ENCODE data around the gene TCEAL2.
"Not testable (repeated sequence)": the region's sequence is repeated elsewhere in the genome, so short reads cannot be mapped to it uniquely, and the experiment has no call there.

The TCEAL2 gene

DNA sequence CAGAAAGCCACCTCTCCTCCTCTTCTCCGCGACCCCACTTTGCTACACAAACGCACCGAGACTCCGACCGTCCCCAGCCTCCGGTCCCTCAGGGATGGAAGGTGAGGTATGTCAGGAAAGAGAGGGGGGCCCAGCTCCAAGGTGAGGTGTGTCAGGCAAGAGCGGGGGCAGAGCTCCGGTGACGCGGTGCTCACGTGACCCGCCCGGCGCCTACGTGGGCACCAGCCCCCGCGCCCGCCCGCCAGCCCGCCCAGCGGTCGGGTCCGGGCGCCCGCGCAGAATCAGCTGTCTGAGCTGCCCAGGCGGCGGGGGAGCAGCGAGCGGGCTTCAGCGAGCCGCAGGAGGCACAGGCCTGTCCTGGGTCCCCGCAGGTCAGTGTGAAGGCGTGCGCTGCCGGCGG, at the start of gene TCEAL2:
TSS of gene TCEAL2 (plus strand) at position 244 of the 400 bp plus-strand sequence. CDS start 1,152 bp downstream, outside the sequence.
- DNase-seq (ENCODE audit: low read depth): not testable (repeated sequence)

DNA sequence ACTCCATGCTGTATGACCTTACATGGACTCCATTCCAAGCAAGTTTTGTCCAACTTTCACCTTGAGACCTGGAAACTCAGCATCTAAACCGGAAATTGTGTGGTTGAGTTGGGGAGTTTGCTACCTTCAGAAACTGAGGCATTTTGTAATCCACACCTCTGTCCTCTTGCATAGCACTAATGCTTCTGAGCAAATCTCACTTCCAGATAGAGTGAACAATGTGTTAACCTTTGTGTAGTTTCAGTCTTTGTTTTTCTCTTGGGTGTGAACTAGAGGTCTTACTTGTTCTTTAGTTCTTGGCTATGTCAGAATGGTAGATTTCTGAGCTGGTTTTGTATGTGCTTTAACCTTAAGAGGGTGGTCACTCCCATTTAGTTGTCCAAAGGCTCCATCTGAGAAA, 48.1 kb upstream of the TCEAL2 start:
- DNase-seq (ENCODE audit: low read depth): no peak

DNA sequence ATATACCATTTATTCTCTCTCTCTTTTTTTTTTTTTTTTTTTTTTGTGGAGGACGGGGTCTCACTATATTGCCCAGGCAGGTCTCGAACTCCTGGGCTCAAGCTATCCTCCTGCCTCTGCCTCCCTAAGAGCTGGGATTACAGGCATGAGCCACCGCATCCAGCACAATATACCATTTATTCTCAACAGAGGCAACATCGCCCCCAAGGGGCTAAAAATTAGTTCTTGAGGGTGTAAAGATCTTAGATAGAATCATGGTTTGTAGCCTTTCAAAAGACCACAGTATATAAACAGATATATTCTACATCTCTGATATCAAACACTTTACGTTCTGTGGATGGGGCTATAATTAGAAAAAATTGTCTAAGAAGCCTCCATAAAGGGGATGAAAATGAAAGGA, 39.8 kb upstream of the TCEAL2 start:
- DNase-seq (ENCODE audit: low read depth): no peak

DNA sequence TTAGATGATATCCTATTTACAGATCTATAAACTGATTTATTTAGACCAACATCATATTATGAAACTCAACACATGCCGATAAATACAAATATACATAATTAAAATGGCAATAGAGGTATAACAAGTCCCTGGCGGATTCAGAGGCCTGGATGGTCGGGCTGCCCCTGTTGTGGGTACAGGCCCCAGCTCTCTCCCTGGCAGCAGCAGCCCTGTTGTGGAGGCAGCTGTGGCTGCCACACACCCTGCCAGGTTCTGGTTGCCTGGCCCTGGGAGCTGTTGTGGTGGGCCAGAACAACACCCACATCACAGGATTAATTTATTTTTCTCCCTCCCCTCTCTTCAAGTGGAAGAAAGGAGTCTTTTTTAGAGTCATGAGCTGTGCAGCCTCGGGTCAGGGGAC, 12.1 kb upstream of the TCEAL2 start:
- DNase-seq (ENCODE audit: low read depth): no peak

DNA sequence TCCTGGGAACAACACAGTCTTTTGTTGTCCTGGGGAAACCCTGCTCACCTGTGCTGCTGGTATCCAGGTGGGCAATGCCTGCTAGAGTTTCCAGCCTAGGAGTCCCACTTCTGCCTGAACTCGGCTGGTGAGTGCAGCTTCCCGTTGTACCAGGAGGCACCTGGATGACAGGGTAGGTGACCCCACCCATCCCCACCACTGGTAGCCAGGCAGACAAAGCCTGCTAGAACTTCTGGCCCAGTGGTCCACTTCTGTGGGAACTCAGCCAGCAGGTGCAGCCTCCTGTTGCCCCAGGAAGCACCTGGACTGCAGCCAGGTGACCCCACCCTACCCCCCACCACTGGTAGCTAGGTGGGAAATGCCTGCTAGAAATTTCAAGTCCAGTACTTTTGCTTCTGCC, 9.7 kb upstream of the TCEAL2 start:
- DNase-seq (ENCODE audit: low read depth): no peak

DNA sequence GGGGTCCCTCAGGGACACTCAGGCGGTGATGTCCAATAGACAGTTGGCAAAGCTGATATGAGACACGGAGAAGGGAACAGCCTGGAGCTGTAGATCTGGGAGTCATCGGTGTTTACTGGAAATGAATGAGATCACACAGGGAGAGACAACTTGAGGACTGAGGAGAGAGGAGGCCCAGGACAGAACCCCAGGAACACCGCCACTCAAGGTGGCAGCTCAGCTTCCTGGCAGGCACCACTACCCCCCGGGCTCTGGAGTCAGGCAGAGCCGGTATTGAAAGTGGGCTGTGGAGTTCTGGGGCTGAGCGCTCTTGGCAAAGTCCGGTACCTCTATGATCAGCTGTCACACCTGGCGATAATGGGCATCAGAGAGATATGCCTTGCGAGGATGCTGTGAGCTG, 465 bp upstream of the TCEAL2 start:
- DNase-seq (ENCODE audit: low read depth): not testable (repeated sequence)

DNA sequence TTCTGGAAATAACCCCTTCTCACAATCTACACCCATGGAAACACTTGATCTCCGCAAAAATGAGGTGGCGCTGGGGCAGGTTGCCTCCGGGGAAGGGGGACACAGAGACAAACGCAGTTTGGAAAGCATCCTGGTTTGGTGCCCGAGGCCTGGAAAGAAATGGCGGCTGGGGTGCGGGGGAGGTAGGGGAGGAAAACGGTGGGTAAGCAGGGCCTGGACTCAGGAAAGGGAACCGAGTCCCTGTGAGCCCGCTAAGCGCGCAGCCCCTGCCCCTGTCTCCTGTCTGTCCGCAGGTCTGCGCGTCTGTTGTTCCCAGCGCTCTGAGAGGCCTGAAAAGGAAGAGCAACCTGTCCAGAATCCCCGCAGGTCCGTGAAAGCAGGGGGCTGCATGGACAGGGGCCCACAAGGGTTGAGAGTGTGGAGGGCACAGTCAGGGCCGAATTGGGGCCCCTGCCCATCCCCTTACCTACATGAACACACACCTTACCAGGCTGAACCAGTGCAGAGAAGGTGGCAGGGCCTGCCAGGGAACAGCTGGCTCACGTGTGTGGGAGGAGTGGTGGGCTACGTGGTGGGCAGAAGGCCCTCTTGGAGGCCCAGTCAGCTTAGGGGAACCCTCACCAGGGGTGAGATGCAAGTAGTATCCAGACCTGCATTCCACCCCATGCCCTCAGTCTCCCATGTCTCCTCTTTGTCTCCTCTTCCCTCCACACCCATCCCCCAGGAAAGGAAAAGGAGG, 770 bp downstream of the TCEAL2 start:
- DNase-seq (ENCODE audit: low read depth): not testable (repeated sequence)

DNA sequence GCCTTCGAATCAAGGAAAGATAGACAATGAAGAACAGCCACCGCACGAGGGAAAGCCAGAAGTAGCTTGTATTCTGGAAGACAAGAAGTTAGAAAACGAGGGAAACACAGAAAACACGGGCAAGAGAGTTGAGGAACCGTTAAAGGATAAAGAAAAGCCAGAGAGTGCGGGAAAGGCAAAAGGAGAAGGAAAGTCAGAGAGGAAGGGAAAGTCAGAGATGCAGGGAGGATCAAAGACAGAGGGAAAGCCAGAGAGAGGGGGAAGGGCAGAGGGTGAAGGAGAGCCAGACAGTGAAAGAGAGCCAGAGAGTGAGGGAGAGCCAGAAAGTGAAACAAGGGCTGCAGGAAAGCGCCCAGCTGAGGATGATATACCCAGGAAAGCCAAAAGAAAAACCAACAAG, 1.4 kb downstream of the TCEAL2 start:
- DNase-seq (ENCODE audit: low read depth): no peak

DNA sequence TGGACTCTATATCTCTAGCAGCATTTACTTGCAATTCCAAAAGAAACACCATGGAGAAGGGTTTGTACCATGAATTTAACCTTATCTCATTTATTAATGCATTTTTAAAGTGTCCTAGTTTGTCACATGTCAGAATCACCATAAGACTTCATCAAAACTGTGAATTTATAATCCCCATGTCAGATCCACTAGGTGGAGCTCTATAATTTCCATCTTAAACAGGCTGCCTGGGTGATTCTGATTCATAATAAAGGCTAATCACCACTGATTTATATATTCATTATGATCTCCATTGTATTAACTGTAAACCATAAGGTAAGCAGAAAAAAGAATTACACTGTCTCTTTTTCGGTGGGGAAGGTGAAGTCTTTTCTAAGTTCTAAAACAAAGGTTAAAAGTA, 4.0 kb downstream of the TCEAL2 start:
- DNase-seq (ENCODE audit: low read depth): no peak

DNA sequence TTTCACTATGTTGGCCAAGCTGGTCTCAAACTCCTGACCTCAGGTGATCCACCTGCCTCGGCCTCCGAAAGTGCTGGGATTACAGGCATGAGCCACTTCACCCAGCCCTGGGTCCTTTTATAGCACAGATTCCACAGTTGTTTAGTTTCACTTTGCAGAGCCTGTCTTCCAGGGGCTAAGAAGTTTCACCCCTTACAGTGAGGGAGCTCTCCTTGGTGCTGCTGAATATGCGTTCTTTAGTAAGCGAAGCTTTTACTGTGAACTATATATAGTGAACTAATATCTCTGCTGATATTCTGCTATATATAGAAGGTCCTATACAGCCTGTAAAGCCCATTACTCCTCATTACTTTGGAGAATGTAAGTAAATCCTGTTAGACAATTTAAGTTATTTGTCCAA, 12.6 kb downstream of the TCEAL2 start:
- DNase-seq (ENCODE audit: low read depth): no peak

DNA sequence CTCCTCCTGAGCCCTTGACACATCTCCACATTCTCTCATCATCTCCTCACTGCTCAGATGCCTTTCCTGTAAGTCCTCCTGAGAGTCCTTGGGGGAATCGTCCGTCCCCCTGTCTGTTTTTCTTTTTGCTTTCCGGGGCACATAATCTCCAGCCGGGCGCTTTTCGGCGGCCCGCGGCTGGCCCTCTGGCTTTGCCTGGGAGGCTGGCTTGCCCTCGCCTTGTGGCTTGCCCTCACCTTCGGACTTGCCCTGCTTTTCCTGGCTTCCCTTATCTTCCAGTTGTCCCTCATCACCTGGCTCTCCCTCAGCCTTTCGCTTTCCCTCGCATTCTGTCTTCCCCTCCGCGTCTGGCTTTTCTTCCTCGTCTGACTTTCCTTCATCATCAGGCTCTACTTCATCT, 15.4 kb downstream of the TCEAL2 start:
- not testable (repeated sequence) for DNase-seq (ENCODE audit: low read depth)

DNA sequence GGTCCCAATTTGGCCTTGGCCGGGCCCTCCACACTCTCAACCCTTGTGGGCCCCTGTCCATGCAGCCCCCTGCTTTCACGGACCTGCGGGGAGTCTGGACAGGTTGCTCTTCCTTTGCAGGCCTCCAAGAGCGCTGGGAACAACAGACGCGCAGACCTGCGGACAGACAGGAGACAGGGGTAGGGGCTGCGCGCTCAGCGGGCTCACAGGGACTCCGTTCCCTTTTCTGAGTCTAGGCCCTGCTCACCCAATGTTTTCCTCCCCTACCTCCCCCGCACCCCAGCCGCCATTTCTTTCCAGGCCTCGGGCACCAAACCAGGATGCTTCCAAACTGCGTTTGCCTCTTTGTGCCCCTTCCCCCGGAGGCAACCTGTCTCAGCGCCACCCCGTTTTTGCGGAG, 16.2 kb downstream of the TCEAL2 start:
- not testable (repeated sequence) for DNase-seq (ENCODE audit: low read depth)

DNA sequence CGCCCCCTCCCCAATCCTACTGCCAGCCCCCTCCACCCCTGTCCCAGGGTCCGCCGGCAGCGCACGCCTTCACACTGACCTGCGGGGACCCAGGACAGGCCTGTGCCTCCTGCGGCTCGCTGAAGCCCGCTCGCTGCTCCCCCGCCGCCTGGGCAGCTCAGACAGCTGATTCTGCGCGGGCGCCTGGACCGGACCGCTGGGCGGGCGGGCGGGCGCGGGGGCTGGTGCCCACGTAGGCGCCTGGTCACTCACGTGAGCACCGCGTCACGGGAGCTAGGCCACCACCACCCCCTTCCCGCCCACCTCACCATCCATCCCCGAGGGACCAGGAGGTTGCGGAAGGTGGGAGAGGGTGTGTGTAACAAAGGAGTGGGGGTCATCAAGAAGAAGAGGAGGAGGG, 16.8 kb downstream of the TCEAL2 start, which contains the start of gene TCEAL6:
TSS of gene TCEAL6 (minus strand) at position 208 of the 400 bp plus-strand sequence.
- DNase-seq (ENCODE audit: low read depth): not testable (repeated sequence)

DNA sequence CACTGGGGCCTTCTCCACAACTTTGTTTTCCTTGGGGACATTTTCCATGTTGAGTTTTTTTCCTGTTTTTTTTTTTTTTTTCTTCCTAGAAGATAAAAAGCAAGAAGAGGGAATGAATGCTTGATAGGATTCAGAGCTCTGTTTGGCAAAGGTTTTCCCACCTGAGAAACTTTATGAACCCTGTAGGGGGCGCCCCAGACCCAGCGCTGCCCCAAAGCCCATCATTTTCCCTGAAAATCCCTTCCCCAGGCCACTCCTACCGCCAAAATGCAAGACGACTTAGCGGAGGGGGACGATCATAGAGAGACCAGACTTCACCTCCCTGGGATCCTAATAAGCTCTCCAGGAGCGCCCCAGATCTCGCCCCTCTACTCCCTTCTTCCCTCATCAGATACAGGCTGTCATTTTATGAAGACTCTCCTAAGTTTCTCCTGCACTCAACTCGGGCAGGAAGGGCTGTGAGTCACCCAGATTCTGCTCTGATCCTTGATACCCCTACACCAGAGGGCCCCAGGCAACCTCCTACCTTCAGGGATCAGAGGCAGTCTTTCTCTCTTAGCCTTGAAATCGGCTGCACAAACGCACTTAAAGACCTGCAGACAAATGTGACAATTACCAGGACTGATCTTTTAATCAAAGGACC, 28.9 kb downstream of the TCEAL2 start:
- no peak for DNase-seq (ENCODE audit: low read depth)

DNA sequence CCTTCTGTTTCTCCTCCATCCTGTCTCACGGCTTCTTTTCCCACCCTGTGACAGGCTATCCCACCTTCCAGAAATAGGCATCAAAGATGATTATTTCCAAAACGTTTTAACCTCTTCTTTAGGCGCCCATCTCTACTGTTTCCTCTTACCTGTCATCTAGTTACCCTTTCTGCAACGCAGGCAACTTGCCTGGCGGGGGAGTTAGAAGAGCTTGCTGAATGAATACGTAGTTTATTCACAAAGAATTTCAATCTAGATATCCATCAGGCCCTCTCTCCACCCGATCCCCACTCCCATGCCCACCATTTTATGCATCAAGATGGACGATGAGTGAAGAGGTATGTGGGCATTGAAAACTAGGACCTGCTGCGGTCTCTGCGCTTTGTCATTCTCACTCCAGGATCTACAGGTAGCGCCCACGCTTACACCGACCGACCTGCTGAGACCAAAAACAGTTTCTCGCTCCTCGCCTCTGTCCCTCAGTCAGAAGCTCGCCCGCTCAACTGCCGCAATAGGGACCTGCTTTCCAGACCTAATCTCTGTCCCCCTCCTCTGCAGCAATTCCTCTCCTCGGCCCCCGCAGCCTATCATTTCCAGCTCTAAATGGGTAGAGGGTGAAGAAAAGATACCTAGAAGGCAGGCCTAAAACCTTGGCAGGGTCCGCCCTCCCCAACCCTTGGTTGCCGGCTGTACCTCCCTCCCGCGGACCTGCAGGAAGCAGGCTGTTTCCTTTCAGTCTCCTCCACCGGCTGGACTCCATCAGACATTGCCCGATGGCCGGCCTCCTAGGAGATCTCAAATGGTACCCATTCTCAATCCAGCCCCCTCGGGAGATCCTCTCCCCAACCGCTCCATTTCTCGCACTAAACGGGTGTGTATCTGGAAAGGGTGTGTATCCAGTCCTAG, 29.7 kb downstream of the TCEAL2 start:
- no peak for DNase-seq (ENCODE audit: low read depth)

DNA sequence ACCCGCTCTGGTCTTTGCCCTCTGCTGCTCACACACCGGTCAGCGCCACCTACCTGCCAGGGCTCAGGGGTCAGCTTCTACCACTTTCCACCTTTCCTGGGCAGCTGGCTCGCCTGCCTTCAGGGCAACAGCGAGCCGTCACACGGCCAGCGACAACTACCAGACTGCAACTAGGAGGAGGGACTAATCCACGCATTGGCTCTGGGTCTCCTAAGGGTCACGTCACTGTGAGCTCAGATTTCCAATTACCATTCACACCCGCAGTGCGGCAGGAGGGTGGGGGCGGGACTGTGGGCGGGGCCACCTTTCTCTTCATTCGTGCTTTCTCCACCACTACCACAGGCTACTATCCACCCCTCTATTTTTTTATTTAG, 30.3 kb downstream of the TCEAL2 start, which contains the start of gene BEX5:
TSS of gene BEX5 (minus strand) at position 172 of the 374 bp plus-strand sequence. CDS start 1,712 bp downstream, outside the sequence.
- DNase-seq (ENCODE audit: low read depth): no peak

All from non-pigmented ciliary epithelial cell (primary cell).